ENCODE data around the gene PZP. TPM values are rescaled to one million over a fixed set of nuclear protein-coding genes. Genes with fewer than 3 reads are reported as not detected.

PZP gene
- total RNA-seq, 1 donor from 2014 or later = not detected

- ATAC-seq = no peak
These were observed 104.9 kb downstream of the PZP start for GRCh38 chr12:9103050-9103849.

- no peak for ATAC-seq
These were observed 107.0 kb downstream of the PZP start for GRCh38 chr12:9101018-9101687.

DNA sequence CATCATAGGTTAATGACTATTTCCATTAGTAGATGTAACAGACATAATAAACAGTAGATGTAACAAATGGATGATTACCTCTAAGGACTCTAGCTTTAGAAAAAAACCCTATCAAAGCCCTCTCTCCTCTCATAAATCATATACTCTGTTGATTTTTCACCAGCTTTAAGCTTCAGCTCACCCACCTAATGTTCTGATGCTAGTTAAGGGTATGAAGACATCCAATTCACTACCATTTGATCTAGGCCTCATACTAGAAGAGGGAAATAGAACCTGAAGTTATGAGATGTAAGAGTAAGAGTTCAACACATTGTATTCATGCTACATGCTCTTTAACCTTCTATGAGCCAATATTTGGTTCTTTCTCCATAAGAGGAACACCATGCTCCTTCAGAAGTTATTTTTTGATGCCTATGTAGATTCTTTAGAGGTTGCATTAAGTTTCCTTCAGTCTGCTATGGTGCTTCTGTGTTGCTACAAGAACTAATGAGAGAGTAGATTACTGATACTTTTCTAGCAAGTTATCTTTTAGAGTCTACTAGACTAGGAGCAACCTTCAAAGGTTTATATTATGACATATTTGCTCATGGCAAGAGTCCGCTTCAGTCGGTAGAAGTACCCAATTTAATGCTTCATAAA is 108.5 kb downstream of the PZP start:
- no peak for ATAC-seq

Other genes with a start within 250 kb of the PZP start
- gene KLRG1, start 218.8 kb downstream of the PZP start, total RNA-seq = 0.48 TPM
- 86.9 TPM for gene A2M, start 92.5 kb downstream of the PZP start, total RNA-seq